ENCODE results near the gene MORN1.

MORN1 gene

GRCh38 chr1:2374252-2375155 lies 16.9 kb downstream of the MORN1 start:
- DNase-seq (ENCODE audit: low read depth in 2 of 2): no peak

DNA sequence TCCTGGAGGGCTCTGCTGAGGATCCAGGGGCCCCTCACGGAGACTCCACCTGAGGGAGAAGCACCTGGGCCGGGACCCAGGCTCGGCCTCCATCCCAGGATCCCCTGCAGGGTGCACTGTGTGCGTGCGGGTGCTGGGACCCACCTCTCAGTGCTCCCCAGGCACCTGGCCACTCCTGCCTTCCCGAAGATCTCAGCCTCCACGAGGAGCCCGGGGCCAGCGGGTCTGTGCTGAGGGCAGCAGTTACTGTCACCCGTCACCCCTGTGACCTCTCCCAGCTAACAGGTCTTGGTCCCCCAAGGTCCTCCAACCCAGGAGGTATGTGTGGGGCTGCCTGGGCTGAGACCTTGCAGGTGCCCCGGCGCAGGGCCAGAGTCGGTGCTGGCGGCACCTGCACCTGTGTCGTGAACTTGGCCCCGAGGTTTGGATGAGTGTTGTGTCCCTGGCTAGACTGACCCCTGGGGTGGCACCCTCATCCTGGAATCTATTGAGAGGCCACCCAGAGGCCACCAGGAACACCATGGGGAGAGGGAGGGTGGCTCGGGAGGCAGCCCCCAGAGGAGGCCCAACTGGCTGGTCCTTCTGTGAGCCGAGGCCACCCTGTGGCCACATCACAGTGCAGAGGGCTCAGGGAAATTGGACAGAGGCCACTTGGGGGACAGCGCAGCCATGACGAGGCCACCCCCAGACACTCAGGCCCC lies 17.7 kb downstream of the MORN1 start:
- DNase-seq (ENCODE audit: low read depth in 2 of 2): no peak

- no peak for DNase-seq (ENCODE audit: low read depth in 2 of 2)
Measured at GRCh38 chr1:2372551-2373490, 18.5 kb downstream of the MORN1 start.

- DNase-seq (ENCODE audit: low read depth in 2 of 2): no peak
Measured at GRCh38 chr1:2368053-2368744, 23.2 kb downstream of the MORN1 start.

DNA sequence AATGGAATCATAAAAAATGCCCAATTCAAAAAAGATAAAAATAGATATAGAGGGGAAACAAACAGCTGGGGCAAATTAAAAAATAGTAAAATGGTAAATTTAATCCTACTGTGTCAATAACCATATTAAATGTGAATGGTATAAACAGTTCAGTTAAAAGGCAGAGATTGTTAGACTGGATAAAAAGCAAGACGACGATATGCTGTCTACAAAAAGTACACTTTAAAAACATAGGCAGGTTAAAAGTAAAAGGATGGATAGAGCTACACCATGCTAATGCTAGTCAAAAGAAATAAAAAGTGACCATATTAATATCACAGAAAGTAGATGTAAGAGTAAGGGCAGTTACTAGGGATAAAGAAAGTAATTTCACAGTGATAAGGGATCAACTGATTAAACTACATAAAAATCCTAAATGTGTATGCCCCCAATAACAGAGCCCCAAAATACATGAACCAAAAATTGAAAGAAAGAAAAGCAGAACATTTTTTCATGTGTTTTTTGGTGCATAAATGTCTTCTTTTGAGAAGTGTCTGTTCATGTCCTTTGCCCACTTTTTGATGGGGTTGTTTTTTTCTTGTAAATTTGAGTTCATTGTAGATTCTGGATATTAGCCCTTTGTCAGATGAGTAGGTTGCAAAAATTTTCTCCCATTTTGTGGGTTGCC lies 27.4 kb downstream of the MORN1 start:
- no peak for DNase-seq (ENCODE audit: low read depth in 2 of 2)

DNA sequence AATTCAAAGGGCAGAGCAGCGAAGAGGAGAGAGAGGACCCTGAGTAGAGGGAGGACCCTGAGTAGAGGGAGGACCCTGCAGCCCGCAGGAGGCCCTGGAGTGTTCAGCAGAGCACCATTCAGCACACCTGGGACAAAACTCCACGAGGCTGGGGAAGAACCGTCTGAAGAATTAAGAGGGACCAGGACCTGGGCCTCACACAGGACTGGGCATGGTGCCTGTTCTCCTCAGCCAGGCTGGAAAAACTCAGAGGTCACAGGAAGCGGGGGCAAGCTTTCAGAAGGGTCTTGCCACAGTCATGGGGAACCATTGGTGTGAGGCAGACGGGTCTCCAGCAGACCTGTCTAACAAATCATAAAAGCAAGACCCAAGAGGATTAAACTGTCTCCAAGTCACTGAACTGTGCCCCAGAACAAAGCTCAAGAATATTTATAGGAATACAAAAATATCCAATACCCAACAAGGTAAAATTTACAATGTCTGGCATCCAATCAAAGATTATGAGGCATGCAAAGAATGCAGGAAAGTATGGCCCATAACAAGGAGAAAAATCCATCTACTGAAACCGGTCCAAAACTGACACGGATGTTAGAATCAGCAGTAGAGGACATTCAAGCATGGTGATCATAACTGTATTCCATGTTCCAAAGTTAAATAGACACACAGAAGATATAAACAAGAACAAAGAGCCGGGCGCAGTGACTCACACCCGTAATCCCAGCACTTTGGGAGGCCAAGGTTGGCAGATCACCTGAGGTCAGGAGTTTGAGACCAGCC lies 30.6 kb downstream of the MORN1 start:
- no peak for DNase-seq (ENCODE audit: low read depth in 2 of 2)

- DNase-seq (ENCODE audit: low read depth in 2 of 2): no peak
Measured at GRCh38 chr1:2358651-2359640, 32.4 kb downstream of the MORN1 start.

DNA sequence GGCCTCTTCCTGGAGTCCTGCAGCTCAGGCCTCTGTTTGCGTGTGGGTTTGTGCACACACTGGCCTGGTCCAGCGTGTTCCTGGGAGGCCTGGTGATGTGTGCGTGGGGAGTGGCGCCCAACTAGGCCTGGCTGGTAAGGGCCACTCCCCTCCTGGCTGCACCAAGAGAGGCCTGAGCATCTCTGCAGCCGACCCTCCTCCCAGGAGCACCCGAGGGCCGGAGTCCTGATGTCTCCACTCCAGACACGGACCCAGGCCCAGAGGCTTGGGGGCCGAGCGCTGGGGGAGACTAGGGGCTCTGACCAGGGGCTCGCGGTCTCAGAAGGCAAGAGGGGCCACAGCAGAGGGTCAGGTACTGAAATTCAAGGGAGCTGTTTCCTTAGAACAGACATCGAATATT lies 33.3 kb downstream of the MORN1 start:
- no peak for DNase-seq (ENCODE audit: low read depth in 2 of 2)

GRCh38 chr1:2356911-2357845 lies 34.2 kb downstream of the MORN1 start:
- no peak for DNase-seq (ENCODE audit: low read depth in 2 of 2)

- no peak for DNase-seq (ENCODE audit: low read depth in 2 of 2)
Measured at GRCh38 chr1:2356401-2356800, 35.0 kb downstream of the MORN1 start.

DNA sequence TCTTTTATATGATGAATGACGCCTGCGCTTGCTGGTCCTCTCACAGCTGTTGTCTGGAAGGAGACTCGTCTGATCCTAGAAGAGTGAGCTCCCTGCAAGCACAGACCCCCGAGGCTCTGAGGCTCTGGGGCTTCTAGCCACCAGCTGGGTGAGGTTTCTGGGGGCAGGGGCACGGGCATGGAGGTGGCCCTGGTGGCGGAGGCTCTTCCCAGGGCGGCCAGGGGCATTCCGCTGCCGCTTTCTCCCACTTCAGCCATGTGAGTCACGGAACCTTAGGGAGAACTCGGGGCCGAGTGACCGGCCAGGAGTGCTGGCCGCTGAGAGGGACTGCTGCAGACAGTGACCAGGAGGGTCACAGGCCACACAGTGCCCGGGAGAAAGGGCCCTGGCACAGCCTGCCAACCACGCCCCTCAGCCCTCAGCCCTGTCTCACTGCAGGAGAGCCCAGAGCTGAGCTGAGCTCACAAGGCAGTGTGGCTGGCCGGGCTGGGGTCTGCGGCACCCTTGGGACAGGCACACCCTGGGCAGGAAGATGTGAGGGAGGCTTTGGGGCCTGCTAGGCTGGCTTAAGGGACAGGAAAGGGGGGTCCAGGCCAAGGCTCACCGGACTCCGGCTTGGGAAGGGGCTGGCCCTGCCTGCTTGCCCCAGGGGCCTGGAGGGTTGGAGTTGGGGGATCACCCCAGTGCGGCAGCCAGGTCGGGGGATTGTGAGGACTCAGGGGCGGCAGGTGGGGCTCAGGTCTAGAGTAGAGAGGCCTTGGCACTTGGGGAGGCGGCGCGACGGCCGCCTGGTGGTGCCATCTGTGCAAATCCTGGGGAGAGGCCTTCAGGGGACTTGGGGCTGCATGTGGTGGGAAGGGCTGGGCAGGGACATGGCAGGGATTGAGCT lies 35.7 kb downstream of the MORN1 start:
- no peak for DNase-seq (ENCODE audit: low read depth in 2 of 2)

- DNase-seq (ENCODE audit: low read depth in 2 of 2): no peak
Measured at GRCh38 chr1:2354511-2355372, 36.6 kb downstream of the MORN1 start.

GRCh38 chr1:2353551-2354438 lies 37.6 kb downstream of the MORN1 start:
- no peak for DNase-seq (ENCODE audit: low read depth in 2 of 2)

GRCh38 chr1:2352897-2353550 lies 38.3 kb downstream of the MORN1 start:
- DNase-seq (ENCODE audit: low read depth in 2 of 2): no peak
